Heart left ventricle (tissue), 16 donors: ENCODE results near the gene DUSP22. TPM values are rescaled to one million over a fixed set of nuclear protein-coding genes. Genes with fewer than 3 reads are reported as not detected.

Source experiments
- ATAC-seq, 4 donors: fragments of 200-7000 bp; cut with Tn5 transposase; one replicate each; pipeline ENCODE4 v1.9.1; 2020 to 2022; ENCODE audit warnings: moderate library complexity in 4 of 4, mild to moderate bottlenecking in 3 of 4, moderate number of reproducible peaks in 1 of 4
- DNase-seq, 5 donors: peaks; one replicate each; pipeline ENCODE4 v3.0.0-alpha.2; 2020
- H3K27ac ChIP-seq, 12 donors: fragments of 200-600 bp; sonication (generic) in 4 of 12; one replicate each; pipeline versions ENCODE4 v1.5.0 to v1.8.0; 2016 to 2022; ENCODE audit warnings: mild to moderate bottlenecking in 2 of 12
- H3K27me3 ChIP-seq, 9 donors: fragments of 200-600 bp; sonication (generic) in 2 of 9; one replicate each; pipeline versions ENCODE4 v1.5.1 to v1.8.0; 2016 to 2022; ENCODE audit warnings: mild to moderate bottlenecking in 3 of 9
- H3K36me3 ChIP-seq, 9 donors: fragments of 200-600 bp; sonication (generic) in 2 of 9; one replicate each; pipeline versions ENCODE4 v1.5.0 to v1.8.0; 2018 to 2022; ENCODE audit warnings: mild to moderate bottlenecking in 2 of 9
- H3K4me1 ChIP-seq, 12 donors: fragments of 200-600 bp; sonication (generic) in 4 of 12; one replicate each; pipeline versions ENCODE4 v1.5.0 to v1.8.0; 2016 to 2022; ENCODE audit warnings: mild to moderate bottlenecking in 3 of 12
- H3K4me3 ChIP-seq, 12 donors: fragments of 200-600 bp; sonication (generic) in 4 of 12; one replicate each; pipeline versions ENCODE4 v1.5.0 to v1.8.0; 2017 to 2022; ENCODE audit warnings: mild to moderate bottlenecking in 9 of 12, moderate library complexity in 4 of 12
- H3K9me3 ChIP-seq, 12 donors: fragments of 200-600 bp; sonication (generic) in 4 of 12; one replicate each; pipeline versions ENCODE4 v1.5.0 to v1.8.0; 2016 to 2022; ENCODE audit warnings: mild to moderate bottlenecking in 1 of 12
- CTCF ChIP-seq, 12 donors: fragments of 200-600 bp; sonication (generic) in 4 of 12; IDR thresholded peaks; one replicate each; pipeline versions ENCODE4 v1.5.0 to v1.8.0; 2018 to 2022; ENCODE audit warnings: antibody characterized with exemption in 12 of 12, mild to moderate bottlenecking in 5 of 12
- POLR2A ChIP-seq, 2 donors: fragments of 450-650 bp; IDR thresholded peaks; one replicate each; pipeline ENCODE4 v1.6.1; 2017; ENCODE audit warnings: antibody characterized with exemption in 2 of 2, mild to moderate bottlenecking in 2 of 2, moderate library complexity in 2 of 2
- WGBS, 4 donors: extraction: QIAGEN DNeasy Blood & Tissue Kit in 2 of 4; methylation state at CpG; one replicate each; pipeline versions ENCODE4 v1.1.5 to v1.1.7; 2013 to 2018; 5-methylcytosine and 5-hydroxymethylcytosine counted together
- intact Hi-C, 10 donors: fragments of 100-400 bp; cut with DNase I; formaldehyde crosslinking; loops; one replicate each; pipeline versions ENCODE4 v1.11.1 to v1.14.2; 2022
- polyA plus RNA-seq, 2 donors: library from polyadenylated mRNA; stranded (reverse); fragments of 200-250 nt; gene quantifications; one replicate each; pipeline ENCODE4 v1.2.3, GENCODE V29; 2013
- total RNA-seq, 9 donors: library from RNA; depleted of rRNA in 2 of 9; stranded (reverse); fragments of >200 nt in 2 of 9; fragmentation: NEBNext Ultra II Directional in 3 of 9; extraction: Animal tissue kit (Norgen Biotek cat#: 25700) in 3 of 9; gene quantifications; one replicate each; pipeline versions ENCODE4 v1.1.0 to v1.2.4, GENCODE V29; 2016 to 2023
- donor health status: ischemic (EF 13 %, LVEDD 7.1; RV severe dilation, severe dysfunction).
- donor health status: healthy with polysubstance abuse.
- donor health status: DM: no; HTN: yes; CAD: no.
- donor health status: DM: no; HTN: no; CAD: no.
- donor health status: ischemic (EF 25% LVEDD 6.9; RV normal size, moderate dysfunction).
- donor health status: ischemic (EF 25% LVEDD 5.7; RV mildly dilated, moderate dysfunction).
- donor health status: healthy.
- donor health status: DM: yes; HTN: yes; CAD: no.
- donor health status: ischemic (EF 35%, LVEDD 5.7; RV mildly dilated, moderate dysfunction).
- donor health status: nonischemic (EF 11% LVEDD 7.7; RV severe dilation, severe dysfunction).
- donor health status: DM: yes; HTN: yes; CAD: no.
- donor health status: PGD.
- donor health status: ischemic (EF 29% LVEDD 5.4; RV normal size, mild dysfunction).
- donor health status: nonischemic (EF 23%, LVEDD 6.1; RV moderate dilation, normal function).

The DUSP22 gene
- total and polyA plus RNA-seq, 11 donors, result 33.4 to 79.9 (median 48.2) TPM

GRCh38 chr6:264626-265025 is 27.7 kb upstream of the DUSP22 start:
- DNase-seq (no peak), ATAC-seq (no peak)
- intact Hi-C loops, result no loop called here
- peaks cover 0 to 10% (median 0%) of the 10 kb centered on the region in 12 donors for H3K4me1 ChIP-seq
- TF ChIP-seq CTCF (IDR thresholded peaks at IDR 0.05) (no peak), POLR2A (IDR thresholded peaks at IDR 0.05) (no peak)
- H3K36me3 ChIP-seq, result no peaks in the 10 kb centered on the region
- WGBS, 4 donors, result 85 to 89% (median 86%) methylated on average over 2 of the region's 2 CpGs
- H3K4me3 ChIP-seq, result no peak overlapping the region
- no peak overlapping the region for H3K27ac ChIP-seq
- no peaks in the 10 kb centered on the region for H3K9me3 ChIP-seq
- peaks cover 0 to 4% (median 0%) of the 10 kb centered on the region in 9 donors for H3K27me3 ChIP-seq

GRCh38 chr6:268394-268935 is 23.8 kb upstream of the DUSP22 start:
- Histone ChIP-seq H3K36me3 (no peaks in the 10 kb centered on the region), H3K27ac (no peak overlapping the region), H3K4me3 (no peak overlapping the region), H3K9me3 (no peaks in the 10 kb centered on the region), H3K4me1 (peaks cover 0 to 19% (median 0%) of the 10 kb centered on the region in 12 donors), H3K27me3 (peaks cover 0 to 4% (median 0%) of the 10 kb centered on the region in 9 donors)
- no peak for TF ChIP-seq CTCF (IDR thresholded peaks at IDR 0.05)
- no peak for TF ChIP-seq POLR2A (IDR thresholded peaks at IDR 0.05)
- 78 to 82% (median 81%) methylated on average over 5 of the region's 5 CpGs for WGBS, 4 donors
- intact Hi-C loops, result no loop called here
- ATAC-seq, result no peak
- DNase-seq, result no peak

GRCh38 chr6:273551-274058 is 18.7 kb upstream of the DUSP22 start:
- 38 to 45% (median 43%) methylated on average over 2 of the region's 2 CpGs for WGBS, 4 donors
- peaks cover 0 to 10% (median 0%) of the 10 kb centered on the region in 9 donors for H3K27me3 ChIP-seq
- H3K4me3 ChIP-seq, result no peak overlapping the region
- H3K9me3 ChIP-seq, result no peaks in the 10 kb centered on the region
- ATAC-seq (peak in 2 of 4 donors; percentile 20 to 36), DNase-seq (no peak)
- no peaks in the 10 kb centered on the region for H3K36me3 ChIP-seq
- TF ChIP-seq POLR2A (IDR thresholded peaks at IDR 0.05), result no peak
- TF ChIP-seq CTCF (IDR thresholded peaks at IDR 0.05), result no peak
- H3K27ac ChIP-seq, result no peak overlapping the region
- intact Hi-C loops, result no loop called here
- peaks cover 0 to 16% (median 0%) of the 10 kb centered on the region in 12 donors for H3K4me1 ChIP-seq

GRCh38 chr6:277746-278145 is 14.5 kb upstream of the DUSP22 start:
- Histone ChIP-seq H3K36me3 (no peaks in the 10 kb centered on the region), H3K9me3 (no peaks in the 10 kb centered on the region), H3K27ac (no peak overlapping the region), H3K27me3 (peaks cover 0 to 22% (median 0%) of the 10 kb centered on the region in 9 donors), H3K4me3 (no peak overlapping the region), H3K4me1 (no peaks in the 10 kb centered on the region)
- 76 to 89% (median 83%) methylated on average over 2 of the region's 2 CpGs for WGBS, 4 donors
- ATAC-seq (no peak), DNase-seq (no peak)
- TF ChIP-seq CTCF (IDR thresholded peaks at IDR 0.05), result no peak
- no peak for TF ChIP-seq POLR2A (IDR thresholded peaks at IDR 0.05)
- intact Hi-C loops, result no loop called here
